ENCODE data around the gene ACSM6. TPM values are rescaled to one million over a fixed set of nuclear protein-coding genes. Genes with fewer than 3 reads are reported as not detected.

The ACSM6 gene
- total RNA-seq, 1 donor from 2014 or later: not detected

- intact Hi-C loops (cut with DNase I): loop anchor here (10.0 kb wide), 2 partner anchors 106 to 356 kb away; no protein-coding TSS in a partner anchor
- no peaks in the 10 kb centered on the region for H3K9me3 ChIP-seq
- DNase-seq (ENCODE audit: extremely low spot score in 2 of 2): no peak
- H3K4me1 ChIP-seq: peaks cover 29% of the 10 kb centered on the region
- H3K27me3 ChIP-seq: no peaks in the 10 kb centered on the region
- peaks cover 0 to 21% of the 10 kb centered on the region in 2 donors for H3K36me3 ChIP-seq
- TF ChIP-seq POLR2A (IDR thresholded peaks at IDR 0.05): no peak
- H3K27ac ChIP-seq: no peak overlapping the region
- H3K4me3 ChIP-seq: no peak overlapping the region
These were observed 55.0 kb downstream of the ACSM6 start for GRCh38 chr10:95248989-95249388.

GRCh38 chr10:95249467-95249866, 55.4 kb downstream of the ACSM6 start:
- intact Hi-C loops (cut with DNase I): loop anchor here (10.0 kb wide), 2 partner anchors 105 to 355 kb away; no protein-coding TSS in a partner anchor
- H3K4me1 ChIP-seq: peaks cover 29% of the 10 kb centered on the region
- H3K27ac ChIP-seq: no peak overlapping the region
- no peak overlapping the region for H3K4me3 ChIP-seq
- TF ChIP-seq POLR2A (IDR thresholded peaks at IDR 0.05): no peak
- no peak for TF ChIP-seq POLR2AphosphoS5 (IDR thresholded peaks at IDR 0.05; ENCODE audit: insufficient read depth in 1 of 2, low read depth in 1 of 2)
- TF ChIP-seq CTCF (IDR thresholded peaks at IDR 0.05): no peak
- peaks cover 0 to 17% of the 10 kb centered on the region in 2 donors for H3K36me3 ChIP-seq
- DNase-seq (ENCODE audit: extremely low spot score in 2 of 2): no peak
- no peaks in the 10 kb centered on the region for H3K9me3 ChIP-seq
- no peaks in the 10 kb centered on the region for H3K27me3 ChIP-seq

- H3K27ac ChIP-seq: no peak overlapping the region
- no peak for TF ChIP-seq POLR2A (IDR thresholded peaks at IDR 0.05)
- no peak for TF ChIP-seq CTCF (IDR thresholded peaks at IDR 0.05)
- no peak for TF ChIP-seq POLR2AphosphoS5 (IDR thresholded peaks at IDR 0.05; ENCODE audit: insufficient read depth in 1 of 2, low read depth in 1 of 2)
- no peaks in the 10 kb centered on the region for H3K9me3 ChIP-seq
- no peak overlapping the region for H3K4me3 ChIP-seq
- DNase-seq (ENCODE audit: extremely low spot score in 2 of 2): no peak
- intact Hi-C loops (cut with DNase I): no loop called here
- H3K27me3 ChIP-seq: no peaks in the 10 kb centered on the region
- peaks cover 29% of the 10 kb centered on the region for H3K4me1 ChIP-seq
- peaks cover 0 to 5% of the 10 kb centered on the region in 2 donors for H3K36me3 ChIP-seq
These were observed 56.8 kb downstream of the ACSM6 start for GRCh38 chr10:95250856-95251255.

- H3K9me3 ChIP-seq: no peaks in the 10 kb centered on the region
- TF ChIP-seq POLR2A (IDR thresholded peaks at IDR 0.05) (no peak), CTCF (IDR thresholded peaks at IDR 0.05) (no peak), POLR2AphosphoS5 (IDR thresholded peaks at IDR 0.05; ENCODE audit: insufficient read depth in 1 of 2, low read depth in 1 of 2) (no peak)
- H3K27me3 ChIP-seq: no peaks in the 10 kb centered on the region
- H3K4me3 ChIP-seq: no peak overlapping the region
- no peak overlapping the region for H3K27ac ChIP-seq
- peaks cover 14% of the 10 kb centered on the region for H3K4me1 ChIP-seq
- H3K36me3 ChIP-seq: peaks cover 0 to 11% of the 10 kb centered on the region in 2 donors
- intact Hi-C loops (cut with DNase I): no loop called here
- no peak for DNase-seq (ENCODE audit: extremely low spot score in 2 of 2)
These were observed 59.0 kb downstream of the ACSM6 start for GRCh38 chr10:95253007-95253406.

- intact Hi-C loops (cut with DNase I): no loop called here
These were observed 59.6 kb downstream of the ACSM6 start for GRCh38 chr10:95253686-95254085.

More at GRCh38 chr10:95253686-95254085, 59.6 kb downstream of the ACSM6 start:
- Histone ChIP-seq H3K27me3 (no peaks in the 10 kb centered on the region), H3K9me3 (no peaks in the 10 kb centered on the region), H3K4me3 (no peak overlapping the region), H3K27ac (no peak overlapping the region), H3K4me1 (peaks cover 10% of the 10 kb centered on the region), H3K36me3 (peaks cover 0 to 11% of the 10 kb centered on the region in 2 donors)
- TF ChIP-seq POLR2AphosphoS5 (IDR thresholded peaks at IDR 0.05; ENCODE audit: insufficient read depth in 1 of 2, low read depth in 1 of 2) (no peak), CTCF (IDR thresholded peaks at IDR 0.05) (no peak), POLR2A (IDR thresholded peaks at IDR 0.05) (no peak)
- DNase-seq (ENCODE audit: extremely low spot score in 2 of 2): no peak
